Measurements from ENCODE around the gene CPED1. TPM values are rescaled to one million over a fixed set of nuclear protein-coding genes. Genes with fewer than 3 reads are reported as not detected.

CPED1 gene
- total and polyA plus RNA-seq, 10 of the 15 experiments (the other 5 are each of a cell fraction or from before 2014, with no cell fraction given), result 0.01 to 0.77 (median 0.10) TPM; not detected in 1

DNA sequence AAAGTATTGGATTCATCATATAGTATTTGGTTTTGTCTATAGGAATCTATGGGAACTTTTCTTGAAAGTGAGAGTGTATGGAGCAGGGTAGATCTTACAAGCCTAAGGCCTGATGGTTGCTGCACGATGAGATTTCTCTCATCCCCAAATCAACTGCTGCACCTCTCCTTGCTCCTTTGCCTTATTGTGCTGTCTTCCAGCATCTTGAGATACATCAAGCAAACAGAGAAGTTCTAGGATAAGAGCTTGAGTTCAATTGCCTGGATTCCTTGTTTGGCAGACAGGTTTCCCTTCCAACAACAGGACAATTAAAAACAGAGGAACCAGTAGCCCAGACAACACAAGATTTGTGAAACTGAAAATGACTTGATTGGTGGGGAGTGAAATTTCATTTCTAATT is 56.6 kb downstream of the CPED1 start (continued):
- TF ChIP-seq, protein P1, sequence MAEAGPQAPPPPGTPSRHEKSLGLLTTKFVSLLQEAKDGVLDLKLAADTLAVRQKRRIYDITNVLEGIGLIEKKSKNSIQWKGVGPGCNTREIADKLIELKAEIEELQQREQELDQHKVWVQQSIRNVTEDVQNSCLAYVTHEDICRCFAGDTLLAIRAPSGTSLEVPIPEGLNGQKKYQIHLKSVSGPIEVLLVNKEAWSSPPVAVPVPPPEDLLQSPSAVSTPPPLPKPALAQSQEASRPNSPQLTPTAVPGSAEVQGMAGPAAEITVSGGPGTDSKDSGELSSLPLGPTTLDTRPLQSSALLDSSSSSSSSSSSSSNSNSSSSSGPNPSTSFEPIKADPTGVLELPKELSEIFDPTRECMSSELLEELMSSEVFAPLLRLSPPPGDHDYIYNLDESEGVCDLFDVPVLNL (IDR thresholded peaks at IDR 0.05; ENCODE audit: low read depth, low read length), result no peak
- TF ChIP-seq, protein P2, sequence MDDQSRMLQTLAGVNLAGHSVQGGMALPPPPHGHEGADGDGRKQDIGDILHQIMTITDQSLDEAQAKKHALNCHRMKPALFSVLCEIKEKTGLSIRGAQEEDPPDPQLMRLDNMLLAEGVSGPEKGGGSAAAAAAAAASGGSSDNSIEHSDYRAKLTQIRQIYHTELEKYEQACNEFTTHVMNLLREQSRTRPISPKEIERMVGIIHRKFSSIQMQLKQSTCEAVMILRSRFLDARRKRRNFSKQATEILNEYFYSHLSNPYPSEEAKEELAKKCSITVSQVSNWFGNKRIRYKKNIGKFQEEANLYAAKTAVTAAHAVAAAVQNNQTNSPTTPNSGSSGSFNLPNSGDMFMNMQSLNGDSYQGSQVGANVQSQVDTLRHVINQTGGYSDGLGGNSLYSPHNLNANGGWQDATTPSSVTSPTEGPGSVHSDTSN (IDR thresholded peaks at IDR 0.05; ENCODE audit: insufficient replicate concordance, low read depth, low read length), result no peak
- TF ChIP-seq MYB (IDR thresholded peaks at IDR 0.05; ENCODE audit: borderline replicate concordance, low read depth, low read length) (no peak), NFYB (IDR thresholded peaks at IDR 0.05; ENCODE audit: insufficient read depth, low read depth, low read length) (no peak), HDAC6 (IDR thresholded peaks at IDR 0.05; ENCODE audit: unreplicated experiment) (no peak), TARDBP (IDR thresholded peaks at IDR 0.05; ENCODE audit: borderline replicate concordance) (no peak), NBN (IDR thresholded peaks at IDR 0.05) (no peak), ZNF622 (IDR thresholded peaks at IDR 0.05) (no peak), YBX1 (IDR thresholded peaks at IDR 0.05) (no peak)
- TF ChIP-seq, protein P3, sequence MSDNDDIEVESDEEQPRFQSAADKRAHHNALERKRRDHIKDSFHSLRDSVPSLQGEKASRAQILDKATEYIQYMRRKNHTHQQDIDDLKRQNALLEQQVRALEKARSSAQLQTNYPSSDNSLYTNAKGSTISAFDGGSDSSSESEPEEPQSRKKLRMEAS (IDR thresholded peaks at IDR 0.05; ENCODE audit: low read depth, low read length), result no peak
- TF ChIP-seq, protein P4, sequence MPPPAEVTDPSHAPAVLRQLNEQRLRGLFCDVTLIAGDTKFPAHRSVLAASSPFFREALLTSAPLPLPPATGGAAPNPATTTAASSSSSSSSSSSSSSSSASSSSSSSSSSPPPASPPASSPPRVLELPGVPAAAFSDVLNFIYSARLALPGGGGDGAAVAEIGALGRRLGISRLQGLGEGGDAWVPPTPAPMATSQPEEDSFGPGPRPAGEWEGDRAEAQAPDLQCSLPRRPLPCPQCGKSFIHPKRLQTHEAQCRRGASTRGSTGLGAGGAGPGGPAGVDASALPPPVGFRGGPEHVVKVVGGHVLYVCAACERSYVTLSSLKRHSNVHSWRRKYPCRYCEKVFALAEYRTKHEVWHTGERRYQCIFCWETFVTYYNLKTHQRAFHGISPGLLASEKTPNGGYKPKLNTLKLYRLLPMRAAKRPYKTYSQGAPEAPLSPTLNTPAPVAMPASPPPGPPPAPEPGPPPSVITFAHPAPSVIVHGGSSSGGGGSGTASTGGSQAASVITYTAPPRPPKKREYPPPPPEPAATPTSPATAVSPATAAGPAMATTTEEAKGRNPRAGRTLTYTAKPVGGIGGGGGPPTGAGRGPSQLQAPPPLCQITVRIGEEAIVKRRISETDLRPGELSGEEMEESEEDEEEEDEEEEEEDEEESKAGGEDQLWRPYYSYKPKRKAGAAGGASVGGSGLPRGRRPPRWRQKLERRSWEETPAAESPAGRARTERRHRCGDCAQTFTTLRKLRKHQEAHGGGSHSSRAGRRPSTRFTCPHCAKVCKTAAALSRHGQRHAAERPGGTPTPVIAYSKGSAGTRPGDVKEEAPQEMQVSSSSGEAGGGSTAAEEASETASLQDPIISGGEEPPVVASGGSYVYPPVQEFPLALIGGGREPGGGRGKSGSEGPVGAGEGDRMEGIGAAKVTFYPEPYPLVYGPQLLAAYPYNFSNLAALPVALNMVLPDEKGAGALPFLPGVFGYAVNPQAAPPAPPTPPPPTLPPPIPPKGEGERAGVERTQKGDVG (CRISPR knock-in tag; IDR thresholded peaks at IDR 0.05), result no peak
- TF ChIP-seq, protein P5, sequence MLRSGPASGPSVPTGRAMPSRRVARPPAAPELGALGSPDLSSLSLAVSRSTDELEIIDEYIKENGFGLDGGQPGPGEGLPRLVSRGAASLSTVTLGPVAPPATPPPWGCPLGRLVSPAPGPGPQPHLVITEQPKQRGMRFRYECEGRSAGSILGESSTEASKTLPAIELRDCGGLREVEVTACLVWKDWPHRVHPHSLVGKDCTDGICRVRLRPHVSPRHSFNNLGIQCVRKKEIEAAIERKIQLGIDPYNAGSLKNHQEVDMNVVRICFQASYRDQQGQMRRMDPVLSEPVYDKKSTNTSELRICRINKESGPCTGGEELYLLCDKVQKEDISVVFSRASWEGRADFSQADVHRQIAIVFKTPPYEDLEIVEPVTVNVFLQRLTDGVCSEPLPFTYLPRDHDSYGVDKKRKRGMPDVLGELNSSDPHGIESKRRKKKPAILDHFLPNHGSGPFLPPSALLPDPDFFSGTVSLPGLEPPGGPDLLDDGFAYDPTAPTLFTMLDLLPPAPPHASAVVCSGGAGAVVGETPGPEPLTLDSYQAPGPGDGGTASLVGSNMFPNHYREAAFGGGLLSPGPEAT (IDR thresholded peaks at IDR 0.05; ENCODE audit: low read depth), result no peak
- TF ChIP-seq, protein P6, sequence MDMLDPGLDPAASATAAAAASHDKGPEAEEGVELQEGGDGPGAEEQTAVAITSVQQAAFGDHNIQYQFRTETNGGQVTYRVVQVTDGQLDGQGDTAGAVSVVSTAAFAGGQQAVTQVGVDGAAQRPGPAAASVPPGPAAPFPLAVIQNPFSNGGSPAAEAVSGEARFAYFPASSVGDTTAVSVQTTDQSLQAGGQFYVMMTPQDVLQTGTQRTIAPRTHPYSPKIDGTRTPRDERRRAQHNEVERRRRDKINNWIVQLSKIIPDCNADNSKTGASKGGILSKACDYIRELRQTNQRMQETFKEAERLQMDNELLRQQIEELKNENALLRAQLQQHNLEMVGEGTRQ (IDR thresholded peaks at IDR 0.05; ENCODE audit: borderline replicate concordance, low read depth, low read length), result no peak
